HepG2 (cell line): ENCODE results near the gene AAMP.

Experiments
- EZH2 ChIP-seq: conservative IDR thresholded peaks from 2 replicates; pipeline ENCODE4 v1.6.1; 2012; ENCODE audit warnings: mild to moderate bottlenecking, low read depth, low read length, moderate library complexity
- FOXK1 ChIP-seq: sonication (generic); formaldehyde crosslinking; IDR thresholded peaks from 2 replicates; pipeline ENCODE4 v1.4.0; 2020; ENCODE audit warnings: low read depth, missing genetic modification reagents, borderline replicate concordance
- MTF2 ChIP-seq: sonication (generic); formaldehyde crosslinking; IDR thresholded peaks from 2 replicates; pipeline ENCODE4 v1.5.0; 2020; ENCODE audit warnings: missing genetic modification reagents, borderline replicate concordance
- NR2F2 ChIP-seq: IDR thresholded peaks from 2 replicates; pipeline ENCODE4 v1.6.1; 2012; ENCODE audit warnings: low read depth, inconsistent platforms, borderline replicate concordance
- REST ChIP-seq, 2 experiments: IDR thresholded peaks; 2 replicates each; pipeline ENCODE4 v1.6.1; 2011 to 2012; ENCODE audit warnings: low read length in 2 of 2, borderline replicate concordance in 1 of 2, low read depth in 1 of 2, mild to moderate bottlenecking in 1 of 2, moderate library complexity in 1 of 2
- SPEN ChIP-seq: sonication (generic); formaldehyde crosslinking; IDR thresholded peaks from 2 replicates; pipeline ENCODE4 v1.5.1; 2020; ENCODE audit warnings: low read depth, mild to moderate bottlenecking, missing genetic modification reagents
- SSRP1 ChIP-seq: IDR thresholded peaks from 2 replicates; pipeline ENCODE4 v1.6.1; 2016; ENCODE audit warnings: control low read depth
- ZNF496 ChIP-seq: sonication (generic); formaldehyde crosslinking; IDR thresholded peaks from 2 replicates; pipeline ENCODE4 v1.8.1; 2023; ENCODE audit warnings: mild to moderate bottlenecking, moderate library complexity, missing genetic modification reagents; ENCODE audit not compliant: insufficient replicate concordance
- ZNF704 ChIP-seq: sonication (generic); formaldehyde crosslinking; IDR thresholded peaks from 2 replicates; pipeline ENCODE4 v1.8.1; 2023; ENCODE audit warnings: mild to moderate bottlenecking, inconsistent platforms, moderate library complexity, missing genetic modification reagents, borderline replicate concordance
- TF ChIP-seq, protein P1 (sequence below): sonication (generic); IDR thresholded peaks from 2 replicates; pipeline ENCODE4 v1.6.1; 2016; ENCODE audit warnings: low read depth, borderline replicate concordance
- TF ChIP-seq, protein P2 (sequence below): sonication (generic); formaldehyde crosslinking; IDR thresholded peaks from 2 replicates; pipeline ENCODE4 v1.5.0; 2020; ENCODE audit warnings: mild to moderate bottlenecking, missing genetic modification reagents, moderate library complexity

- no peak for TF ChIP-seq NR2F2
- TF ChIP-seq, protein P1, sequence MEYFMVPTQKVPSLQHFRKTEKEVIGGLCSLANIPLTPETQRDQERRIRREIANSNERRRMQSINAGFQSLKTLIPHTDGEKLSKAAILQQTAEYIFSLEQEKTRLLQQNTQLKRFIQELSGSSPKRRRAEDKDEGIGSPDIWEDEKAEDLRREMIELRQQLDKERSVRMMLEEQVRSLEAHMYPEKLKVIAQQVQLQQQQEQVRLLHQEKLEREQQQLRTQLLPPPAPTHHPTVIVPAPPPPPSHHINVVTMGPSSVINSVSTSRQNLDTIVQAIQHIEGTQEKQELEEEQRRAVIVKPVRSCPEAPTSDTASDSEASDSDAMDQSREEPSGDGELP = no peak
- TF ChIP-seq SPEN (CRISPR knock-in tag) = no peak
- TF ChIP-seq, protein P2, sequence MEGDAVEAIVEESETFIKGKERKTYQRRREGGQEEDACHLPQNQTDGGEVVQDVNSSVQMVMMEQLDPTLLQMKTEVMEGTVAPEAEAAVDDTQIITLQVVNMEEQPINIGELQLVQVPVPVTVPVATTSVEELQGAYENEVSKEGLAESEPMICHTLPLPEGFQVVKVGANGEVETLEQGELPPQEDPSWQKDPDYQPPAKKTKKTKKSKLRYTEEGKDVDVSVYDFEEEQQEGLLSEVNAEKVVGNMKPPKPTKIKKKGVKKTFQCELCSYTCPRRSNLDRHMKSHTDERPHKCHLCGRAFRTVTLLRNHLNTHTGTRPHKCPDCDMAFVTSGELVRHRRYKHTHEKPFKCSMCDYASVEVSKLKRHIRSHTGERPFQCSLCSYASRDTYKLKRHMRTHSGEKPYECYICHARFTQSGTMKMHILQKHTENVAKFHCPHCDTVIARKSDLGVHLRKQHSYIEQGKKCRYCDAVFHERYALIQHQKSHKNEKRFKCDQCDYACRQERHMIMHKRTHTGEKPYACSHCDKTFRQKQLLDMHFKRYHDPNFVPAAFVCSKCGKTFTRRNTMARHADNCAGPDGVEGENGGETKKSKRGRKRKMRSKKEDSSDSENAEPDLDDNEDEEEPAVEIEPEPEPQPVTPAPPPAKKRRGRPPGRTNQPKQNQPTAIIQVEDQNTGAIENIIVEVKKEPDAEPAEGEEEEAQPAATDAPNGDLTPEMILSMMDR (CRISPR knock-in tag) = no peak
- TF ChIP-seq REST (IDR thresholded peaks at IDR 0.05; ENCODE audit: borderline replicate concordance in 1 of 2, low read depth in 1 of 2, low read length in 2 of 2) = no peak
- no peak for TF ChIP-seq SSRP1
- TF ChIP-seq MTF2 (CRISPR knock-in tag) = no peak
- no peak for TF ChIP-seq FOXK1 (CRISPR knock-in tag)
- no peak for TF ChIP-seq ZNF704 (CRISPR knock-in tag)
- TF ChIP-seq EZH2 = no peak
- TF ChIP-seq ZNF496 (CRISPR knock-in tag) = no peak
Observed at GRCh38 chr2:218270721-218271486, 967 bp upstream of the AAMP start.
